Mammary epithelial cell (primary cell): Measurements from ENCODE around the gene DPAGT1.

Experiments
- EZH2 ChIP-seq: IDR thresholded peaks from 2 replicates; pipeline ENCODE4 v1.6.1; 2012; ENCODE audit warnings: low read length, inconsistent platforms, borderline replicate concordance
- TF ChIP-seq, protein P1 (sequence below), 2 donors: IDR thresholded peaks in 1 of 2; conservative IDR thresholded peaks in 1 of 2; 2 replicates each; pipeline ENCODE4 v1.5.1; 2011 to 2012; ENCODE audit warnings: inconsistent platforms in 2 of 2, low read length in 2 of 2, mild to moderate bottlenecking in 2 of 2, control low read depth in 1 of 2, low read depth in 1 of 2; ENCODE audit not compliant: insufficient read depth in 1 of 2; ENCODE audit errors: extremely low read depth in 1 of 2

DNA sequence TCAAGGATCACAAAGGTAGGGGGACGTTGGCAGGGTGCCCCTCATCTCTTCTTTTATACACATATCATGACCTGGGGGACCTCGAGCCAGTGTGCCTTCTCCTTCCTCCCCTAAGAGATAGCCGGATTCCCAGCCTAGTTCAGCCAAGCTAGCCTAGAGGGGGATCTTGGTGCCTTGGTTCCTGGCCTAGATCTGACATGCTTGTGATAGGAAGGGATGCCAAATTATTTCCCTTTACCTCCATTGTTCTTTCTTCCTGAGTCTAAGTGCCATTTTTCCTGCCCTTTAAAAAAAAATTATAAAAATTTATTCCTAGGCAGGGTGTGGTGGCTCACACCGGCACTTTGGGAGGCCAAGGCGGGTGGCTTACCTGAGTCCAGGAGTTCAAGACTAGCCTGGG, 12.7 kb upstream of the DPAGT1 start:
- TF ChIP-seq, protein P1, sequence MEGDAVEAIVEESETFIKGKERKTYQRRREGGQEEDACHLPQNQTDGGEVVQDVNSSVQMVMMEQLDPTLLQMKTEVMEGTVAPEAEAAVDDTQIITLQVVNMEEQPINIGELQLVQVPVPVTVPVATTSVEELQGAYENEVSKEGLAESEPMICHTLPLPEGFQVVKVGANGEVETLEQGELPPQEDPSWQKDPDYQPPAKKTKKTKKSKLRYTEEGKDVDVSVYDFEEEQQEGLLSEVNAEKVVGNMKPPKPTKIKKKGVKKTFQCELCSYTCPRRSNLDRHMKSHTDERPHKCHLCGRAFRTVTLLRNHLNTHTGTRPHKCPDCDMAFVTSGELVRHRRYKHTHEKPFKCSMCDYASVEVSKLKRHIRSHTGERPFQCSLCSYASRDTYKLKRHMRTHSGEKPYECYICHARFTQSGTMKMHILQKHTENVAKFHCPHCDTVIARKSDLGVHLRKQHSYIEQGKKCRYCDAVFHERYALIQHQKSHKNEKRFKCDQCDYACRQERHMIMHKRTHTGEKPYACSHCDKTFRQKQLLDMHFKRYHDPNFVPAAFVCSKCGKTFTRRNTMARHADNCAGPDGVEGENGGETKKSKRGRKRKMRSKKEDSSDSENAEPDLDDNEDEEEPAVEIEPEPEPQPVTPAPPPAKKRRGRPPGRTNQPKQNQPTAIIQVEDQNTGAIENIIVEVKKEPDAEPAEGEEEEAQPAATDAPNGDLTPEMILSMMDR (conservative IDR thresholded peaks at IDR 0.05 in 1 of 2, IDR thresholded peaks at IDR 0.05 in 1 of 2; ENCODE audit: extremely low read depth in 1 of 2, insufficient read depth in 1 of 2, low read depth in 1 of 2, low read length in 2 of 2): no peak
- no peak for TF ChIP-seq EZH2
